Ishikawa (cell line): ENCODE data around the gene OPN1MW2.
"Not testable (repeated sequence)": the region's sequence is repeated elsewhere in the genome, so short reads cannot be mapped to it uniquely, and the experiment has no call there.

ENCODE experiments used
- CREB1 ChIP-seq: IDR thresholded peaks from 2 replicates; pipeline ENCODE4 v1.6.1; 2012; ENCODE audit warnings: low read depth
- EGR1 ChIP-seq: IDR thresholded peaks from 2 replicates; pipeline ENCODE4 v1.6.1; 2012
- EP300 ChIP-seq: IDR thresholded peaks from 2 replicates; pipeline ENCODE4 v1.6.1; 2012; ENCODE audit warnings: borderline replicate concordance
- FOXM1 ChIP-seq: IDR thresholded peaks from 2 replicates; pipeline ENCODE4 v1.6.1; 2012; ENCODE audit warnings: low read depth, borderline replicate concordance
- TAF1 ChIP-seq: IDR thresholded peaks from 2 replicates; pipeline ENCODE4 v1.6.1; 2012; ENCODE audit warnings: low read depth, mild to moderate bottlenecking
- YY1 ChIP-seq: IDR thresholded peaks from 2 replicates; pipeline ENCODE4 v1.6.1; 2012; ENCODE audit warnings: low read depth
- TF ChIP-seq, protein P1 (sequence below): IDR thresholded peaks from 2 replicates; pipeline ENCODE4 v1.6.1; 2012; ENCODE audit warnings: low read depth, mild to moderate bottlenecking

Gene OPN1MW2

DNA sequence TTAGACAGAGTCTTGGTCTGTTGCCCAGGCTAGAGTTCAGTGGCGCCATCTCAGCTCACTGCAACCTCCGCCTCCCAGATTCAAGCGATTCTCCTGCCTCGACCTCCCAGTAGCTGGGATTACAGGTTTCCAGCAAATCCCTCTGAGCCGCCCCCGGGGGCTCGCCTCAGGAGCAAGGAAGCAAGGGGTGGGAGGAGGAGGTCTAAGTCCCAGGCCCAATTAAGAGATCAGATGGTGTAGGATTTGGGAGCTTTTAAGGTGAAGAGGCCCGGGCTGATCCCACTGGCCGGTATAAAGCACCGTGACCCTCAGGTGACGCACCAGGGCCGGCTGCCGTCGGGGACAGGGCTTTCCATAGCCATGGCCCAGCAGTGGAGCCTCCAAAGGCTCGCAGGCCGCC lies at the start of gene OPN1MW2:
Gene OPN1MW2, plus strand, starts transcription at position 301 of the 400 bp plus-strand sequence. Its CDS starts 60 bp downstream, at position 361.
- TF ChIP-seq YY1, FOXM1, EGR1: not testable (repeated sequence)

DNA sequence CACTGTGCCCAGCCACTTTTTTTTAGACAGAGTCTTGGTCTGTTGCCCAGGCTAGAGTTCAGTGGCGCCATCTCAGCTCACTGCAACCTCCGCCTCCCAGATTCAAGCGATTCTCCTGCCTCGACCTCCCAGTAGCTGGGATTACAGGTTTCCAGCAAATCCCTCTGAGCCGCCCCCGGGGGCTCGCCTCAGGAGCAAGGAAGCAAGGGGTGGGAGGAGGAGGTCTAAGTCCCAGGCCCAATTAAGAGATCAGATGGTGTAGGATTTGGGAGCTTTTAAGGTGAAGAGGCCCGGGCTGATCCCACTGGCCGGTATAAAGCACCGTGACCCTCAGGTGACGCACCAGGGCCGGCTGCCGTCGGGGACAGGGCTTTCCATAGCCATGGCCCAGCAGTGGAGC lies 37.3 kb upstream of the OPN1MW2 start, which contains the start of gene OPN1MW:
Gene OPN1MW, plus strand, starts transcription at position 301 of the 400 bp plus-strand sequence. Its CDS starts 82 bp downstream, at position 383.
- TF ChIP-seq EP300, CREB1, TAF1: not testable (repeated sequence)

DNA sequence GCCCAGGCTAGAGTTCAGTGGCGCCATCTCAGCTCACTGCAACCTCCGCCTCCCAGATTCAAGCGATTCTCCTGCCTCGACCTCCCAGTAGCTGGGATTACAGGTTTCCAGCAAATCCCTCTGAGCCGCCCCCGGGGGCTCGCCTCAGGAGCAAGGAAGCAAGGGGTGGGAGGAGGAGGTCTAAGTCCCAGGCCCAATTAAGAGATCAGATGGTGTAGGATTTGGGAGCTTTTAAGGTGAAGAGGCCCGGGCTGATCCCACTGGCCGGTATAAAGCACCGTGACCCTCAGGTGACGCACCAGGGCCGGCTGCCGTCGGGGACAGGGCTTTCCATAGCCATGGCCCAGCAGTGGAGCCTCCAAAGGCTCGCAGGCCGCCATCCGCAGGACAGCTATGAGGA lies 37.7 kb downstream of the OPN1MW2 start, which contains the start of gene OPN1MW3:
Gene OPN1MW3, plus strand, starts transcription at position 301 of the 400 bp plus-strand sequence. Its CDS starts 38 bp downstream, at position 339.
- TF ChIP-seq EGR1, CREB1: not testable (repeated sequence)
- TF ChIP-seq, protein P1, sequence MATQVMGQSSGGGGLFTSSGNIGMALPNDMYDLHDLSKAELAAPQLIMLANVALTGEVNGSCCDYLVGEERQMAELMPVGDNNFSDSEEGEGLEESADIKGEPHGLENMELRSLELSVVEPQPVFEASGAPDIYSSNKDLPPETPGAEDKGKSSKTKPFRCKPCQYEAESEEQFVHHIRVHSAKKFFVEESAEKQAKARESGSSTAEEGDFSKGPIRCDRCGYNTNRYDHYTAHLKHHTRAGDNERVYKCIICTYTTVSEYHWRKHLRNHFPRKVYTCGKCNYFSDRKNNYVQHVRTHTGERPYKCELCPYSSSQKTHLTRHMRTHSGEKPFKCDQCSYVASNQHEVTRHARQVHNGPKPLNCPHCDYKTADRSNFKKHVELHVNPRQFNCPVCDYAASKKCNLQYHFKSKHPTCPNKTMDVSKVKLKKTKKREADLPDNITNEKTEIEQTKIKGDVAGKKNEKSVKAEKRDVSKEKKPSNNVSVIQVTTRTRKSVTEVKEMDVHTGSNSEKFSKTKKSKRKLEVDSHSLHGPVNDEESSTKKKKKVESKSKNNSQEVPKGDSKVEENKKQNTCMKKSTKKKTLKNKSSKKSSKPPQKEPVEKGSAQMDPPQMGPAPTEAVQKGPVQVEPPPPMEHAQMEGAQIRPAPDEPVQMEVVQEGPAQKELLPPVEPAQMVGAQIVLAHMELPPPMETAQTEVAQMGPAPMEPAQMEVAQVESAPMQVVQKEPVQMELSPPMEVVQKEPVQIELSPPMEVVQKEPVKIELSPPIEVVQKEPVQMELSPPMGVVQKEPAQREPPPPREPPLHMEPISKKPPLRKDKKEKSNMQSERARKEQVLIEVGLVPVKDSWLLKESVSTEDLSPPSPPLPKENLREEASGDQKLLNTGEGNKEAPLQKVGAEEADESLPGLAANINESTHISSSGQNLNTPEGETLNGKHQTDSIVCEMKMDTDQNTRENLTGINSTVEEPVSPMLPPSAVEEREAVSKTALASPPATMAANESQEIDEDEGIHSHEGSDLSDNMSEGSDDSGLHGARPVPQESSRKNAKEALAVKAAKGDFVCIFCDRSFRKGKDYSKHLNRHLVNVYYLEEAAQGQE, result not testable (repeated sequence)
